Activated CD8-positive, alpha-beta memory T cell treated with anti-CD3 and anti-CD28 coated beads, Interleukin-2, amount 50 U/mL, for 1 hour (primary cell): ENCODE results near the gene DNAJA2.
"Not testable (repeated sequence)": the region's sequence is repeated elsewhere in the genome, so short reads cannot be mapped to it uniquely, and the experiment has no call there.

Experiments
- DNase-seq: peaks from one replicate; pipeline ENCODE4 v3.0.0-alpha.2; 2020; ENCODE audit errors: extremely low read depth

DNAJA2 gene

DNA sequence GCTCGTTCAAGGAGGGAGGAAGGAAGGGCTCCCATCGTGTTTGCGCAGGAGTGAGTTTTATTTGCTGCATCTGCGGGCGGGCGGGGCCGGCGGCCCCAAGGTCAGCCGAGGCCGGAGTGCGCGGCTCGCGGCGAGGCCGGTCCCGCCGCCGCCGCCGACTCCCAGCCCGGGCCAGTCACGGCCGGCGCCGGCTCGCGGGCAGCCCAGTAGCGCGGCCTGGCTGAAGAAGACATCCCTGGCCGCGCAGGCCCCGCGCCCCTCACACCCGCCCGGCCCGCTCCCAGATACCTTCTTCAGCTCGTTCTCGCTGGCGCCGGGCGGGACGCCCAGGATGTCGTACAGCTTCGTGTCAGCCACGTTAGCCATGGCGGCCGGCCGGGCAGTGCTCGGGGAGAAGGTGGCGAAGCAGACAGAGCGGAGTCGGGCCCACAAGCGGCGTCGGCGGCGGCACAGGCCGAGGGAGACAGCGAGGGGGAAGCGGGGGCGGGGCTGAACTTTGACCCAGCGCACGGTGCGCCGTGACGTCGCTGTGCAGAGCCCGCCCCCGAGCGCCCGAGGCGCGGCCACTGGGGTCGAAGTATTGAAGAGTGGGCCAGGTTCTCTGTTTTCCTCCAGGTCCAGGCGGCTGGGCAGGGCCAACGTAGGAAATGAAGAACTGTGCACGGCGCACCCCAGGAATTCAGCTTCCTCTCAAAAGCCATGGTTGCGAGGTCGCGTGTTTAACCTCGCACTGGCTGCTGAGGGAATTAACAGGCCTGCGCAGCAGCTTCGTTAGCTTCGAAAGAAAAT, at the start of gene DNAJA2:
TSS of gene DNAJA2 (minus strand) at position 468 of the 789 bp plus-strand sequence. CDS start at position 366, 102 bp downstream.
- peak; percentile 78 for DNase-seq

- DNase-seq = no peak
These were observed 46.1 kb upstream of the DNAJA2 start for GRCh38 chr16:47019568-47019967.

- DNase-seq = no peak
These were observed 44.9 kb upstream of the DNAJA2 start for GRCh38 chr16:47018223-47018891.

DNA sequence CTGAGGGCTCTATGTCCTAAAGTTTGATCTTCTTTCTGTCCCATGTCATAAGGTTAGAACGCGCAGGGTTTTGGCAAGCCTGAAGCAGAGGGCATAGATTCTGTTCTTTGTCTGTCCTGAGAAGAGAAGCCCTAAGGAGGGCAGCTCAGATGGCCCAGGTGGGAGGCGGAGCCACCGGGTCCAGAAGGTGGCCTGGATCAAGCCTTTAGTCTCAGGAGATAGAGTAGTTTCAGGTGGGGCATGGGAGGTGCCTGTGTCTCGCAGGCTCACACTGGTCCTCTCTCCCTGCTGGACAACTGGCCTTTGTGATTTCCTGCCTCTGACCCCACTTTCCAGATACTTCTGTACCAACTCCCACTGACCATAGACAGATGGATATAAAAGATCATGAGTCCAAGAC, 44.2 kb upstream of the DNAJA2 start:
- DNase-seq = no peak

DNA sequence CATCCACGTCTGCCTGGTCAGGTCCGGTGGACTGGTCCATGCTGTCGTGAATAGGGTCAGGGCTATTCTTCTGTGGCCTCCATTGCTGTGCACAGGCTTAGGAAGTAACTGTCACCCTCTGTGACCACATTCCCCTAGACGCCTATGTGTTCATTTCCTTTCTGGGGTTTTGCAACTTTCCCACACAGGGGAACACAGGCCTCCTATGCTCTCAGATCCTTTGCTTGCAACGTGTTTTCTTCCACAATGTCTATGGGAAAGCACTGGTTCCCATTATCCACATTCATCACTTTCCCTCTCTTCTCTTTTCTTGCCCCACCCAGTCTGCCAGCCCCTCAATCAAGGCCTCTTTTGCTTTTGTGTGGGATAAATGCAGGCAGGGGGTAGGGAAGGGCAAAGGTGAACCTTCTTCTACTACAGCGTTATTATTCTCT, 43.2 kb upstream of the DNAJA2 start:
- no peak for DNase-seq

- DNase-seq = no peak
These were observed 40.4 kb upstream of the DNAJA2 start for GRCh38 chr16:47013910-47014309.

- no peak for DNase-seq
These were observed 39.7 kb upstream of the DNAJA2 start for GRCh38 chr16:47013172-47013571.

- not testable (repeated sequence) for DNase-seq
These were observed 37.3 kb upstream of the DNAJA2 start for GRCh38 chr16:47010812-47011211.

- no peak for DNase-seq
These were observed 35.1 kb upstream of the DNAJA2 start for GRCh38 chr16:47008612-47009011.

DNA sequence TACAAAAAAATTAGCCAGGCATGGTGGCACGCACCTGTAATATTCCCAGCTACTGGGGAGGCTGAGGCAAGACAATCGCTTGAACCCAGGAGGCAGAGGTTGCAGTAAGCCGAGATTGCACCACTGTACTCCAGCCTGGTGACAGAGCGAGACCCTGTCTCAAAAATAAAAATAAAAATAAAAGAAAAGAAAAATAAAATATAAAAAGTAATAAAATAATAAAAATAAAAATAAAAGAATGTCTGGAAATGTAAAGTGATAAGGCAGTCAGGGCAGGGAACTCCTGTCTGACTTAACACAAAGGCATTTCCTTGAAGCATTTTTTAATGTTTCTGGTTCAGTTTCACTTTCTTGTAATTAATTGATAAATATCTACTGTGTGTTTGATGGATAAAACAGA, 34.7 kb upstream of the DNAJA2 start:
- no peak for DNase-seq

DNA sequence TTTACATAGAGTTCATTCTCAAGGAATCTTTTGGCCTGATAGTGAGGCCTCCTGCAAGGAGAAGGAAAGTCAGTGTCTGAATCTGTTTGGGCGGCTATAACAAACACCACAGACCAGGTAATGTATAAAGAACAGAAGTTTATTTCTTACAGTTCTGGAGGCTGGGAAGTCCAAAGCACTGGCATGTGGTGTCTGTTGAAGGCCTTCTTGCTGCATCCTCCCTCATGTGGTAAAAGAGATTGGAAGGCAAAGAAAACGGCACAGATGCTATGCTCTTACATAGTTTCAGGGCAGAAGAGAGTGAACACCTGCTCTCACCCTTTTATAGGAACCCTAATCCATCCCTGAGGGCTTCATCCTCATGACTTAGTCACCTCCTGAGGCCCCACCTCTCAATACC, 31.2 kb upstream of the DNAJA2 start:
- no peak for DNase-seq

- DNase-seq = not testable (repeated sequence)
These were observed 26.6 kb upstream of the DNAJA2 start for GRCh38 chr16:47000066-47000465.

DNA sequence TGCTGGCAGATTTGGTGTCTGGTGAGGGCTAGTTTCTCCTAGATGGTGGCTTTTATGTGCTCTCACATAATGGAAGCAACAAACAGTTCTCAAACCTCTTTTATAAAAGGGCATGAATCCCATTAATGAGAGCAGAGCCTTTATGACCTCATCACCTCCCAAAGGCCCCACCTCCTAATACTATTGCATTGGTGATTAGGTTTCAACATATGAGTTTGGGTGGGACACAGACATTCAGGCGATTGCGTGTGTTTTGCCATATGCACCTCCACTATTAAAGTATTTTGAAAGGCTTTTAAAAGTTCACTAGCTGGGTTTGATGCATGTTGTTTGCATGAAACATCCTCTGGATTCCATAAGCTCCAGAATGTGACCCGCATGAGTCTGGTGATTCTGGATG, 24.4 kb upstream of the DNAJA2 start:
- no peak for DNase-seq

GRCh38 chr16:46996952-46997458, 23.5 kb upstream of the DNAJA2 start:
- no peak for DNase-seq

DNA sequence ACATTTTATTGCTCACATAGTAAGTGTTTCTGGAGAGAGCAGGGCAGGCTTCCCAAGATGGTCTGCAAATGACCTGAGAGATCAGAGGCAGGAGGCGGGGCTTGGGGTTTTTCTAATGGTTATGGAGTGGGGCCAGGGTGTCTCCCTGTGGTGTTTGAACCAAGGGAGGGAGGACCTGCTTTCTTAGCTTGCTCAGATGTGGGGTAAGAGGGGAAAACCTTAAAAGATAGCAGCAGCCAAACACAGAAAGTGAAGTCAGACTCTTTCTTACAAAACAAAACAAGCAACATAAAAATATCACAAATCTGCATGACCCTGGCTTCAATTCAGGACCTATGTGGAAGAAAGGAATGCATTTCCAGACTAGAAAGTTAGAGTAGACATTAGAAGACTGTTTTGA, 22.9 kb upstream of the DNAJA2 start:
- DNase-seq = no peak

DNA sequence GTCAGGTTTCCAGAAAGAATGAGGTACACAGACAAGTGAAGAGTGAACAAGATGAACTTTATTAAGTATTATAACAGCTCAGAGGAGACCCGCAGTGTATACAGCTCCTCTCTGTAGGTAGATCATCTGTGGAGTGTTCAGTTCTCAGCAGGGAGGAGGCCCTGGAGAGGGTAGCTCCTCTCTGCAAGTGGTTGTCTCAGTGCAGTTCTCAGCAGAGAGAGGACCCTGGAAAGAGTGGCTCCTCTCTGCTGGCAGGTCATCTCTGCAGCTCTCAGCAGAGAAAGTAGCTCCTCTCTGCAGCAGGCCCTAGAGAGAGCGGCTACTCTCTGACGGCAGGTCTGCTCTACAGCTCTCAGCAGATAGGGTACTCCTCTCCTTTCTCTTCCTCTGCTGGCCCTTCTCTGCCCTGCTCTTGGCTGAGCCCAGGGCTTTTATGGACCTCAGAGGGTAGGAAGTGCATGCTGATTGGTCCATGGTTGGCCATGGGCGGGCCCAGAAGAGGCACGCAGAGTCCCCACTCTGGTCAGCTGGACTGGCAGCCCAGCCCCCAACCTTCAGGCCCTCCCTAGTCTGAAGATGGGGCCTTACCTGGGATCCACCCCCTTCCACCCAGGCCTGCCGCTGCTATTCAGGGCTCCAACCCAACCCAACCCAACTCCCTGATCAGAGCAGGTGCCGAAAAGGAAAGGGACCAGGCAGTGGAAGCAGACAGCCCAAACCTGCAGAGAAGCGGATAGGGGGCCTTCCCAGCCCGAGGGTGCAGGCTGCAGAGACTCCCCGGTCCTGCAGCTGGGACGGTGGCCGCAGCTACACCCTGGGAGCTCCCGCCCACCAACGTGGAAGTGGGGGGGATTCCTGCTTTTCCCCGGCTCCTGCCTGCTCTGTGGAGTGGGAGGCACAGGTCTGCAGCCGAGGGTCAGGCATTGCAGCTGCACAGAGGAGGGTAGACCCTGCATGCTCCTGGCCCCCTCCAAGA, 18.5 kb upstream of the DNAJA2 start:
- DNase-seq = no peak

DNA sequence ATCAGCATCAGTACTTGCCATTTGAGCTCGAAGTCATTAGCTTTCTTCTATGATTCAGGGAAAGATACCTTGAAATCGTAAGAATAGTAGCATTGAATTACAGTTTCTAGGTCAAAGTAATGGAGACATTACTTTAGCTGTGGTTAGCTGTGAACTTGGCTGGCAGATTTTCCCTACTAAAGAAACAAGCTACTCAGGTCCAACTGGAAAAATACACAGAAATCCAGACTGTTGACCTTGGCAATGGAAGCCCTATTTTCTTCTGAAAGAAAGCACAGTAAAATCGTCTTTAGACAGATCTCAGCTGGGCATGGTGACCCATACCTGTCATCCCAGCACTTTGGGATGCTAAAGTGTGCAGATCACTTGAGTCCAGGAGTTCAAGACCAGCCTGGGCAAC, 13.4 kb upstream of the DNAJA2 start:
- no peak for DNase-seq

DNA sequence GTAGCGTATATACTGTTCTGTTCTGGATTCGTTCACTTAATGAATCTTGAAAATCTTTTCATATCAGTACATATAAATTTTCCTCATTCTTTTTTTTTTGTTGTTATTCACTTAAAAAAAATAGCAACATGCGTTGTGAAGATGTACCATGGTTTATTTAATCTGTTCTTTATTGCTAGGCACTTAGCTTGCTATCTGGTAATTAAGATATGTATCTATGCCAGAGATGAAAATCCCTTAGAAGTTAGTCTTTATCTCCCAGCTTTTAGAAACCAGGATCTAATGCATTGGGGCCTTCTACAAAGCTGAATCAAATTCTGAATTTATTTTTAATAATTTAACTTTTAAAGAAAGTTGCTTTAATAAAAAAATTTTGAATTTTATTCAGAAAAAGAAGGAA, 13.0 kb upstream of the DNAJA2 start:
- no peak for DNase-seq

GRCh38 chr16:46982335-46982734, 8.9 kb upstream of the DNAJA2 start:
- no peak for DNase-seq

DNA sequence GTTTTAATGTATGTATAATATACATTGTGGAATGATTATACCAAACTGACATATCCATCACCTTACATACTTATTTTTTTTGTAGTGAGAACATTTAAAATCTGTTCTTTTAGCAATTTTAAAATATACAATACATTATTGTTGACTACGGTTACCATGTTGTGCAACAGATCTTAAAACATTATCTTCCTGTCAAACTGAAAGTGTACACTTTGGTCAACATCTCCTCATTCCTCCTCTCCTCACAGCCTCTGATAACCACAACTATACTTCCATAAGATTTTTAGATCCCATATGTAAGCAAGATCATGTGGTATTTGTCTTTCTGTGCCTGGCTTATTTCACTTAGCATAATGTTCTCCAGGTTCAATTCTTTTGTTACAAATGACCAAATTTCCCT, 7.5 kb upstream of the DNAJA2 start:
- DNase-seq = no peak

DNA sequence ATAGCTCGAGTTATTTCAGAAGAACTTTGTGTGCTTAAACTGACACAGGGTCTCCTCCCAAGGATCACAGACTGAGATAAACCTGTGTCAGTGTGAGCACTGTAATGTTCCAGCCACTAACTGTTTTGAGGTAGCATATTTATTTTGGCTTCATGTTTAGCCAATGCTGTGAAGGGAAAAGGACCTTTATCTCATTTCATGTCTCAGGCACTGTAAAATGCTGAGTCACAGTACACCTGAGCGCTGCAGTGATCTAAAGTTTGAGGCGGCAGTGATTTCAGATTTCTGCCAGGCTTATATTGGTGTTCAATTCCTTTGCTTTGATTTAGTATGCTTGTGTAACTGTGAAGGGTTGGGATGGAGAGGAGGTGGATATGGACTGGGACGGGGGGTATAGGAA, 3.1 kb upstream of the DNAJA2 start:
- no peak for DNase-seq

DNA sequence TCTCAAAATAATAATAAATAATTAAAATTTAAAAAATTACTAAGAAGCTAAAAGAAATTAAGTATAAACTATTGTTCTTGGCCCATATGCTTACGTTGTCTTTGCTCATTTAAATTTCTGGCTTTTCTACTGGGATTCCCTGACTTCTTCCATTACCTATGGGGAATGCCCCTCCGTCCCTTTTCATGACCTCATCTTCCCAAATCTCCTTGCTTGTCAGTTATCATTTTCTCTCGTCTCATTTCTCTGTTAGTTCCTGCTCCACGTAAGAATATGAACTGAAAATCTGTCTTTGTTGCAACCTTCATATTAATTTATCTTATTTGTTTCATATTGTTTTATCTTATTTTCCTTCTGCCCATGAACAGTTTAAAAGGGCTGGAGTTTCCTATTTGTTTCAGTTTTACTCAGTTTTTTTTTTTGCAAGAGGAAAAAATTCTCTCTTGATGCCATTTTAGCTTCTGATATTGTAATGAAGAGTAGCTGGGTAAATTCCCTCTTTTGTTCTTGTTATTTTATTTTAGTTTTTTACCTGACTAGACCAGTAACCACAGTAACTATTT, 2.5 kb upstream of the DNAJA2 start:
- no peak for DNase-seq
